ENCODE measurements around the gene FOSL1.
A peak's percentile ranks its signal among the peaks of the same experiment; 100 is the strongest.

Gene FOSL1

GRCh38 chr11:65896034-65896999 is 3.9 kb downstream of the FOSL1 start:
- DNase-seq: no peak

- no peak for DNase-seq
Measured at GRCh38 chr11:65895482-65895981, 4.7 kb downstream of the FOSL1 start.

GRCh38 chr11:65894034-65894591 is 6.1 kb downstream of the FOSL1 start:
- DNase-seq: peak; percentile 45 to 52

DNA sequence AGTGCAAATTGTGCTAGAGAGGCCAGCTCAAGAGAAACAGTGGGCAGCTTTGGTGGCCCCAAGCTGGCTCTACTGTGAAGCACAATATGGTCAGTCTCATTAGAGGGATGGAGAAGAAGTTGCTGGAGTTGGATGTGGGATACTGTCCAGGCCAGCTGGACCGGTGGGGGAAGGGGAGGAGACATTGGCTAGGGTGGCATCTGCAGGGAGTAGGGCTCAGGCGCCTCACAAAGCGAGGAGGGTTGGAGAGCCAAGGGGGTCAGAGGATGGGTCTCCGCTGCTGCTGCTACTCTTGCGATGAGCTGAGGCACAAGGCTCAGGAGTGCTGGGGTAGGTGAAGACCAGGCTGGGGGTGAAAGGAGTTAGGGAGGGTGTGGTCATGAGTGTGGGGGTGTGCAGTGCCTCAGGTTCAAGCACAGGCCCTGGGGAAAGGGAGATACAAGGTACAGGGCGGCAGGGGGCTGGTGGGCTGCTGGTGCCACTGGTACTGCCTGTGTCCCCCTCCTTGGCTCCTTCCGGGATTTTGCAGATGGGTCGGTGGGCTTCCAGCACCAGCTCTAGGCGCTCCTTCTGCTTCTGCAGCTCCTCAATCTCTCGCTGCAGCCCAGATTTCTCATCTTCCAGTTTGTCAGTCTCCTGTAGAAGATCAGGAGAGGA is 7.4 kb downstream of the FOSL1 start:
- DNase-seq: no peak

- DNase-seq: peak; percentile 53 to 59
Measured at GRCh38 chr11:65892137-65892540, 8.0 kb downstream of the FOSL1 start.

- DNase-seq: peak; percentile 52 to 57
Measured at GRCh38 chr11:65891219-65892136, 8.7 kb downstream of the FOSL1 start.

- peak; percentile 99 for DNase-seq
Measured at GRCh38 chr11:65890324-65891218, 9.6 kb downstream of the FOSL1 start, which contains the start of gene CCDC85B. Gene CCDC85B (plus strand): TSS chr11:65890673. CDS start chr11:65890784, 111 bp downstream.

GRCh38 chr11:65888163-65888814 is 11.9 kb downstream of the FOSL1 start, which contains the start of gene FIBP:
Gene FIBP (minus strand): TSS chr11:65888471. CDS start chr11:65888418, 53 bp downstream.
- DNase-seq: peak; percentile 97 to 98

DNA sequence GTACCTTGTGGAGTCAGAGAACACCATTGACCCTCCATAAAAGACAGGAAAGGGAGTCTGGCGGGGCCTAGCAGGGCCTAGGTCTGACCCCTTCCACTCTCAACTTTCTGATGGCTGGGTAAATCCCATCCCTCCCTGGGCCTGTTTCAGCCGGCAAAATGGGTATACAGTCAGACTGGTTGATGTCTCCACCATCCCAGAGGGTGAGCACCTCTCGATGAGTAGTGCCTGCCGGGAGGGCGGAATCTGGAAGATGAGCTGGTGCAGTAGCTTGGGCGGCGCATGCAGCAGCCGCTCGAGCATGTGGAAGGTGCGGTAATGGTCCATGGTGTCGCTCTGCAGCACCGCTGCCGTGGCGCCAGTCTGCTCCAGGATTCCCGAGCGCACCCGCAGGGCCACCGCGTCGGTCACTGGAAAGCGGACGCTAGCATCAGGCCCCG is 12.4 kb downstream of the FOSL1 start:
- DNase-seq: no peak

- DNase-seq: no peak
Measured at GRCh38 chr11:65886826-65887722, 13.1 kb downstream of the FOSL1 start.

DNA sequence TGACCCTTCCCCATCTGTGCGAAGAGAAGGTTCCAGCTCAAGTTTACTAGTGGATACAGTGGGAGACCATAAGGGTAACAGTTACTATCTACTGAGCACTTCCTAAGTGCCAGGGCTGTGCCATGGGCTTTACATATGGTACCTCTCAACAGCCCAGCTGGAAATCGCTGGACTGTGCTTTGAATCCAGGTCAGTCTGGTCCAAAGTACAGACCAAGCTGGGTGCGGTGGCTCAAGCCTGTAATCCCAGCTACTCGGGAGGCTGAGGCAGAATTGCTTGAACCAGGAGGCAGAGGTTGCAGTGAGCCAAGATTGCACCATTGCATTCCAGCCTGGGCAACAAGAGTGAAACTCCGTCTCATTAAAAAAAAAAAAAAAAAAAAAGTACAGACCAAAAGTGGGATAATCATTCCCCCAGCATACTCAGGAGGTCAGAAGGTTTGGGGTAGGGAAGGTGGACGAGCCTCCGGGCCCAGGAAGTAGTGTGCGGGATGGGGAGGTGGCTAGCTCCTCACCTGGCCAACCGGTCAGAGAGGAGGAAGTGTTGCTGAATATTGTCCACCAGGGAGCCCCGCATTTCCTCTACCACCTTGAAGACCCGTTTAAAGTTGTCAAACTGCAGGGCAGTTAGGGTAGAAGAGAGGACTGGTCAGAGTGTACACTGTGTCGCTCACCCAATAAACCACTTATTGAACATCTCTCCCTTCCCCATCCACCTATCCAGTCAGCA is 14.2 kb downstream of the FOSL1 start:
- no peak for DNase-seq

DNA sequence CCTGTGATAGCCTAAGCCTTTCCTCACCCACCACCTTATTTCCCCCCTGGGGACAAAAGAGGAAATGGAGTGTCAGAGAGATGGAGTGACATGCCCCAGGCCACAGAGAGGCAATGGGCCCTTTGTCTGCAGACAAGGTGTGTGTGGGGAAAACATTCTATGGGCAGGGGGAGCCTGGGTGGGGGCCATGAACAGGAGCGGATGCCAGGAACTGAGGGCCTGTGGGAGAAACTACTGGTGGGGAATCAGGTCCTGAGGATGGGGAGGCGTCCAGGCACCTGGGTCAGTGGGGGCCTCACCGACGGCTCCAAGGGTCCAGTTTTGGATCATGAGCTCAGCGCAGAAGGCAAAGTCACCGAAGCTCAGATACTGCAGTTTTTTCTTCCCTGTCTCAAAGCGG is 15.0 kb downstream of the FOSL1 start:
- no peak for DNase-seq

GRCh38 chr11:65884716-65885092 is 15.5 kb downstream of the FOSL1 start:
- peak; percentile 84 to 86 for DNase-seq

DNA sequence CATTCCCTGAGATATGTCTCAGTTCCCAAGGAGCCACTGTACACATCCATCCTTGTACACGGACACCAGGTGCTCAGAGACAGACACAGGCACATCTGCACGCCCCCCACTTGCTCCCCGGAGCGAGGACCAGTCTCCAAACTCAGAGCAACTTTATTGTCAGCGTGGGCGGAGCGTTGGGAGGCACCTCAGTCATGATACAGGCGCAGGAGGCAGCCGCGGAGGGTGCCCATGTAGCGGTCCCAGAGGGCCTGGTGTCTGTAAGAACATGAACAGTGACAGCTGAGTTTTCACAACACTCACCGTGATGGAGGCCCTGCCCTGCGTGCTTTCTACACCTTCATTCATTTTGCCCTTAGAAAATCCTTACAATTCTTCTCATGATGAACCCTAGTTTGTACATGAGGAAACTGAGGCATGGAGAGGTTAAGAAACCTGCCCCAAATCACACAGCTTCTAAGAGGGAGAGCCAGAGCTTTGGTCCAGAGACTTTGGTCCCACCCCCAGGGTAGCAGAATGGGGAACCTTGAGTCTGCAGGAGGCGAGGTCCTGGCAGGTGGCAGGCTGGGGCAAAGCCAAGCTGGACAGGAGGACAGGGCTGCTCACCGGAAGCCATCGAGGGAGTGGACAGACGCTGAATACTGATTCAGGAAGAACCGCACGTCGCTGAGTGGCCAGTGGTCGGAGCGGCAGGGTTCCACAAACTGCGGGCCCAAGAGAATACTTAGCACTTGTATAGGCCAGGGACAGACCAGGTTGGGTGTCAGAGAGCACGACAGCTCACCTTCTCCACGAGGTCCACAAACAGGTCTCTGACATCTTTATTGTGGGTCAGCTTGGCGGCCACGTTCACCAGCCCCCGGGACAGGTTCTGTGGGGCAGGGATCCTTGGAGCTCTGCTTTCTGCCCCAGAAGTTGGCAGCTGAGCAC is 16.1 kb downstream of the FOSL1 start:
- DNase-seq: no peak

DNA sequence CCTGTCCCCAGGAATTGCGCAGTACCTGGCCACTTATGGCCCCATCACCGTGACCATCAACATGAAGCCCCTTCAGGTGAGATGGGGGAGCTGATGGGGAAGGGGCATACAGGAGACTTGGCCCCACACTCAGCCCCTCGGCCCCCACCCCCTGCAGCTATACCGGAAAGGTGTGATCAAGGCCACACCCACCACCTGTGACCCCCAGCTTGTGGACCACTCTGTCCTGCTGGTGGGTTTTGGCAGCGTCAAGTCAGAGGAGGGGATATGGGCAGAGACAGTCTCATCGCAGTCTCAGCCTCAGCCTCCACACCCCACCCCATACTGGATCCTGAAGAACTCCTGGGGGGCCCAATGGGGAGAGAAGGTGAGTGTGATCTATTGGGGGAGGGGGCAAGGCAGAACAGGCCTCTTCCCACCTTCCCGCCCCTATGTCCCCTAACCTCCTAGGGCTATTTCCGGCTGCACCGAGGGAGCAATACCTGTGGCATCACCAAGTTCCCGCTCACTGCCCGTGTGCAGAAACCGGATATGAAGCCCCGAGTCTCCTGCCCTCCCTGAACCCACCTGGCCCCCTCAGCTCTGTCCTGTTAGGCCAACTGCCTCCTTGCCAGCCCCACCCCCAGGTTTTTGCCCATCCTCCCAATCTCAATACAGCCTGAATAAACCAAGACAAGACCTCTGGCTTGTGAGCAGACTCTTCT is 17.0 kb downstream of the FOSL1 start:
- no peak for DNase-seq

GRCh38 chr11:65882120-65883057 is 17.8 kb downstream of the FOSL1 start:
- DNase-seq: no peak
